HG03025 (cell line): ENCODE data around the gene RABGAP1L.
"Not testable (repeated sequence)": the region's sequence is repeated elsewhere in the genome, so short reads cannot be mapped to it uniquely, and the experiment has no call there.

Source experiments
- ATAC-seq: cut with Tn5 transposase; IDR thresholded peaks from one replicate; pipeline ENCODE4 v1.9.1; 2021; ENCODE audit warnings: mild to moderate bottlenecking, moderate library complexity; ENCODE audit not compliant: unreplicated experiment, low FRiP score

RABGAP1L gene

GRCh38 chr1:175036476-175036875 is 877.2 kb downstream of the RABGAP1L start:
- no peak for ATAC-seq

GRCh38 chr1:175037416-175037815 is 878.1 kb downstream of the RABGAP1L start:
- ATAC-seq: no peak

GRCh38 chr1:175040324-175040879 is 881.1 kb downstream of the RABGAP1L start:
- no peak for ATAC-seq

- ATAC-seq: no peak
These were observed 883.3 kb downstream of the RABGAP1L start for GRCh38 chr1:175042650-175043049.

- no peak for ATAC-seq
These were observed 884.5 kb downstream of the RABGAP1L start for GRCh38 chr1:175043824-175044223.

- not testable (repeated sequence) for ATAC-seq
These were observed 885.3 kb downstream of the RABGAP1L start for GRCh38 chr1:175044591-175044990.
